OCI-LY1 (cell line): ENCODE data around the gene SPATA33.
"Not testable (repeated sequence)": the region's sequence is repeated elsewhere in the genome, so short reads cannot be mapped to it uniquely, and the experiment has no call there.

Experiments
- H2AFZ ChIP-seq: fragments of 200-600 bp; sonication (generic), shearing (Covaris generic); 2 replicates; pipeline ENCODE4 v1.6.0; 2014; ENCODE audit warnings: antibody characterized with exemption, mild to moderate bottlenecking, low read length
- H3F3A ChIP-seq: fragments of 200-600 bp; sonication (generic), shearing (Covaris generic); 2 replicates; pipeline ENCODE4 v1.6.0; 2014; ENCODE audit warnings: mild to moderate bottlenecking, antibody characterized with exemption, low read length, moderate library complexity; ENCODE audit not compliant: insufficient read depth
- H3K27ac ChIP-seq: fragments of 200-600 bp; sonication (generic); 2 replicates; pipeline ENCODE4 v1.5.1; 2014; ENCODE audit warnings: low read length, mixed run types, mild to moderate bottlenecking, low read depth; ENCODE audit not compliant: poor library complexity, severe bottlenecking
- H3K27me3 ChIP-seq: fragments of 200-600 bp; sonication (generic); 2 replicates; pipeline ENCODE4 v1.6.0; 2014; ENCODE audit warnings: antibody characterized with exemption, mild to moderate bottlenecking, low read length, moderate library complexity; ENCODE audit not compliant: insufficient read depth
- H3K36me3 ChIP-seq: fragments of 200-600 bp; sonication (generic); 2 replicates; pipeline ENCODE4 v1.6.1; 2014; ENCODE audit warnings: mild to moderate bottlenecking, antibody characterized with exemption, low read length, moderate library complexity, mixed read lengths; ENCODE audit not compliant: insufficient read depth
- H3K4me1 ChIP-seq: fragments of 200-600 bp; sonication (generic); 2 replicates; pipeline ENCODE4 v1.5.1; 2014; ENCODE audit warnings: mild to moderate bottlenecking, low read length, moderate library complexity; ENCODE audit not compliant: insufficient read depth, severe bottlenecking
- H3K4me2 ChIP-seq: fragments of 200-600 bp; sonication (generic), shearing (Covaris generic); 2 replicates; pipeline ENCODE4 v1.6.1; 2014; ENCODE audit warnings: low read length
- H3K4me3 ChIP-seq: fragments of 200-600 bp; sonication (generic); 2 replicates; pipeline ENCODE4 v1.5.1; 2014; ENCODE audit warnings: low read length, low read depth, mild to moderate bottlenecking, mixed read lengths; ENCODE audit not compliant: poor library complexity, severe bottlenecking
- H3K79me2 ChIP-seq: fragments of 200-600 bp; shearing (Covaris generic); 2 replicates; pipeline ENCODE4 v1.6.1; 2016; ENCODE audit warnings: mixed run types, low read length, mixed read lengths; ENCODE audit not compliant: insufficient read depth
- H3K9ac ChIP-seq: fragments of 200-600 bp; sonication (generic), shearing (Covaris generic); 2 replicates; pipeline ENCODE4 v1.6.1; 2014; ENCODE audit warnings: mild to moderate bottlenecking, low read length, mixed read lengths
- H3K9me2 ChIP-seq: fragments of 200-600 bp; sonication (generic), shearing (Covaris generic); 2 replicates; pipeline ENCODE4 v1.6.1; 2014; ENCODE audit warnings: low read depth, mild to moderate bottlenecking, low read length, mixed read lengths
- H3K9me3 ChIP-seq: fragments of 200-600 bp; shearing (Covaris generic); 2 replicates; pipeline ENCODE4 v1.6.1; 2014; ENCODE audit warnings: low read length, mixed read lengths
- H4K20me1 ChIP-seq: fragments of 200-600 bp; sonication (generic), shearing (Covaris generic); 2 replicates; pipeline ENCODE4 v1.6.0; 2016; ENCODE audit warnings: mild to moderate bottlenecking, low read length; ENCODE audit not compliant: insufficient read depth
- CTCF ChIP-seq: fragments of 200-600 bp; sonication (generic), shearing (Covaris generic); IDR thresholded peaks from 2 replicates; pipeline ENCODE4 v1.5.1; 2017; ENCODE audit warnings: mild to moderate bottlenecking, antibody characterized with exemption, low read length, moderate library complexity, mixed read lengths
- EZH2 ChIP-seq: fragments of 200-600 bp; sonication (generic), shearing (Covaris generic); IDR thresholded peaks from 2 replicates; pipeline ENCODE4 v1.8.0; 2017; ENCODE audit warnings: borderline replicate concordance, mixed run types, mild to moderate bottlenecking, antibody characterized with exemption, low read length, moderate library complexity, mixed read lengths

The SPATA33 gene

GRCh38 chr16:89668790-89669158 is 11.1 kb downstream of the SPATA33 start:
- Histone ChIP-seq H3K9me2 (no peaks in the 10 kb centered on the region), H3K4me3 (no peak overlapping the region), H3K4me2 (no peak overlapping the region)

GRCh38 chr16:89669755-89670154 is 12.1 kb downstream of the SPATA33 start:
- Histone ChIP-seq H3K9ac (no peak overlapping the region), H3K9me3 (0 out of 2 replicates have a peak, but pooled peaks cover 13% of the 10 kb centered on the region), H3K27ac (no peak overlapping the region), H3K79me2 (no peaks in the 10 kb centered on the region), H3K4me2 (no peak overlapping the region), H4K20me1 (no peaks in the 10 kb centered on the region), H3K4me3 (no peak overlapping the region), H3K36me3 (peaks cover 17% of the 10 kb centered on the region; the same call in 1 of the 2 replicates), H3K27me3 (no peaks in the 10 kb centered on the region), H2AFZ (no peak overlapping the region), H3F3A (no peaks in the 10 kb centered on the region), H3K9me2 (no peaks in the 10 kb centered on the region), H3K4me1 (no peaks in the 10 kb centered on the region)
- TF ChIP-seq EZH2 (no peak), CTCF (no peak)

More at GRCh38 chr16:89668790-89669158, 11.1 kb downstream of the SPATA33 start:
- Histone ChIP-seq H3K4me1 (no peaks in the 10 kb centered on the region), H3K27ac (no peak overlapping the region), H3K9me3 (0 out of 2 replicates have a peak, but pooled peaks cover 13% of the 10 kb centered on the region), H3K36me3 (peaks cover 23% of the 10 kb centered on the region), H3F3A (no peaks in the 10 kb centered on the region), H4K20me1 (no peaks in the 10 kb centered on the region), H2AFZ (no peak overlapping the region), H3K79me2 (no peaks in the 10 kb centered on the region), H3K27me3 (no peaks in the 10 kb centered on the region), H3K9ac (no peak overlapping the region)
- no peak for TF ChIP-seq EZH2
- no peak for TF ChIP-seq CTCF

- Histone ChIP-seq H3K79me2 (no peaks in the 10 kb centered on the region), H3K4me1 (no peaks in the 10 kb centered on the region), H3K4me3 (no peak overlapping the region), H3K27me3 (no peaks in the 10 kb centered on the region), H2AFZ (no peak overlapping the region), H3K4me2 (no peak overlapping the region), H3F3A (no peaks in the 10 kb centered on the region), H3K27ac (no peak overlapping the region), H3K36me3 (peaks cover 7% of the 10 kb centered on the region; the same call in 1 of the 2 replicates), H3K9ac (no peak overlapping the region), H3K9me2 (no peaks in the 10 kb centered on the region), H4K20me1 (no peaks in the 10 kb centered on the region), H3K9me3 (0 out of 2 replicates have a peak, but pooled peaks cover 13% of the 10 kb centered on the region)
- no peak for TF ChIP-seq CTCF
Measured at GRCh38 chr16:89670496-89671431, 13.1 kb downstream of the SPATA33 start.

GRCh38 chr16:89671565-89671964 is 13.9 kb downstream of the SPATA33 start:
- H3F3A ChIP-seq, H3K27ac ChIP-seq, H3K4me3 ChIP-seq, H3K9me2 ChIP-seq, H4K20me1 ChIP-seq, H3K4me1 ChIP-seq, H2AFZ ChIP-seq, H3K27me3 ChIP-seq, H3K79me2 ChIP-seq, H3K9ac ChIP-seq, H3K4me2 ChIP-seq, H3K9me3 ChIP-seq, H3K36me3 ChIP-seq: not testable (repeated sequence)
